NCI-H146 treated with DMSO at 0.1 percent for 48 hours (cell line): Measurements from ENCODE around the gene IL15RA.
"Not testable (repeated sequence)": the region's sequence is repeated elsewhere in the genome, so short reads cannot be mapped to it uniquely, and the experiment has no call there.

Experiments used
- DNase-seq: peaks from one replicate; lab custom pipeline; 2025; ENCODE audit not compliant: unreplicated experiment; lab: John Stamatoyannopoulos, UW

The IL15RA gene

GRCh38 chr10:5930272-5930671, 47.1 kb downstream of the IL15RA start:
- no peak for DNase-seq

GRCh38 chr10:5929442-5929841, 47.9 kb downstream of the IL15RA start:
- DNase-seq = no peak

- DNase-seq = no peak
These were observed 50.0 kb downstream of the IL15RA start for GRCh38 chr10:5927306-5927705.

GRCh38 chr10:5924889-5925288, 52.5 kb downstream of the IL15RA start:
- no peak for DNase-seq

GRCh38 chr10:5921746-5922145, 55.6 kb downstream of the IL15RA start:
- DNase-seq = no peak

- no peak for DNase-seq
These were observed 57.8 kb downstream of the IL15RA start for GRCh38 chr10:5919568-5919967.

- no peak for DNase-seq
These were observed 58.6 kb downstream of the IL15RA start for GRCh38 chr10:5918763-5919162.

GRCh38 chr10:5917305-5917704, 60.0 kb downstream of the IL15RA start:
- no peak for DNase-seq

- DNase-seq = no peak
These were observed 61.9 kb downstream of the IL15RA start for GRCh38 chr10:5915451-5915850.

- DNase-seq = no peak
These were observed 63.6 kb downstream of the IL15RA start for GRCh38 chr10:5913736-5914135.

GRCh38 chr10:5911670-5912069, 65.7 kb downstream of the IL15RA start:
- DNase-seq = no peak

- DNase-seq = peak; percentile 87
These were observed 66.8 kb downstream of the IL15RA start for GRCh38 chr10:5910323-5911100.

- DNase-seq = not testable (repeated sequence)
These were observed 68.7 kb downstream of the IL15RA start for GRCh38 chr10:5908676-5909075.

- DNase-seq = no peak
These were observed 70.7 kb downstream of the IL15RA start for GRCh38 chr10:5906651-5907050.

- no peak for DNase-seq
These were observed 71.4 kb downstream of the IL15RA start for GRCh38 chr10:5905854-5906507.

- no peak for DNase-seq
These were observed 73.1 kb downstream of the IL15RA start for GRCh38 chr10:5904227-5904626.

- no peak for DNase-seq
These were observed 73.8 kb downstream of the IL15RA start for GRCh38 chr10:5903563-5903962.

- DNase-seq = no peak
These were observed 74.7 kb downstream of the IL15RA start for GRCh38 chr10:5902511-5903274.
